NCI-H2196 (cell line): Measurements from ENCODE around the gene CELA3A.

ENCODE experiments used
- DNase-seq: peaks from one replicate; lab custom pipeline; 2025; ENCODE audit not compliant: unreplicated experiment; lab: John Stamatoyannopoulos, UW

Gene CELA3A

GRCh38 chr1:22048351-22049192 is 47.1 kb downstream of the CELA3A start:
- DNase-seq, result no peak

GRCh38 chr1:22050330-22050729 is 48.9 kb downstream of the CELA3A start:
- DNase-seq, result no peak

- no peak for DNase-seq
Measured at GRCh38 chr1:22051607-22052114, 50.2 kb downstream of the CELA3A start.

DNA sequence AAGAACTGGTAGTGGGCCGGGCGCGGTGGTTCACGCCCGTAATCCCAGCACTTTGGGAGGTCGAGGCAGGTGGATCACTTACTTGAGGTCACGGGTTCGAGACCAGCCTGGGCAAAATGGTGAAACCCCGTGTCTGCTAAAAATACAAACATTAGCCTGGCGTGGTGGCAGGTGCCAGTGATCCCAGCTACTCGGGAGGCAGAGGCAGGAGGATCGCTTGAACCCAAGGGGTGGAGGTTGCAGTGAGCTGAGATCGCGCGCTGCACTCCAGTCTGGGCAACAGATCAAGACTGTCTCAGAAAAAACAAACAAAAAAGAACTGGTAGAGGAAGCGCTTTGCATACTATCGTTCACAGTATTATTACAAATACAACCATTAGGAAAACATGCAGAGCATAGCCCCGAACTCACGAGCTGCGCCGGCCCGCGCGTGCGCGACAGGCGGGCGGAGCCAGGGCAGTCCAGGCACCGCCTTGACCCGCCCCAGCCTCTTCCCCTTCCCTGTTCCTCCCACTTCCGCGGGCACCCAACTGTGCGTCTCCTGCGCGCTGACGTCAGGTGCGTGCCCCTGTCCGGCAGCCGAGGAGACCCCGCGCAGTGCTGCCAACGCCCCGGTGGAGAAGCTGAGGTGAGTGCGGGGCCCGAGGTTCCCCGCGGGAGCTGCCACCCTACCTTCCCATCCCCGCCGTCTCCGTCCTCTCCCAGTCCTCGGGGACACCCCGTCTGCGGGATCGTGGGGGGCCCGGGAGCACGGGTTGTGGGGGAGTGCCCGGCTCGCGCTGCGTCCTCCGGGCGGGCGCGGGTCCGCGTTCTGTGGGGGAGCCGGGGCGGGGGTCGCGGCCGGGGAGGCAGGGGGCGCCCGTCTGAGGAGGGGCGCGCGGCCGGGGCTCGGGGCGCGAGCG is 50.9 kb downstream of the CELA3A start, which contains the start of gene CDC42:
Gene CDC42, plus strand, starts transcription at position 595 of the 902 bp plus-strand sequence. CDS start 25,770 bp downstream, outside the sequence.
- peak; percentile 95 for DNase-seq

GRCh38 chr1:22053017-22053860 is 51.8 kb downstream of the CELA3A start:
- DNase-seq, result peak; percentile 51

GRCh38 chr1:22053861-22054770 is 52.7 kb downstream of the CELA3A start:
- DNase-seq, result no peak

DNA sequence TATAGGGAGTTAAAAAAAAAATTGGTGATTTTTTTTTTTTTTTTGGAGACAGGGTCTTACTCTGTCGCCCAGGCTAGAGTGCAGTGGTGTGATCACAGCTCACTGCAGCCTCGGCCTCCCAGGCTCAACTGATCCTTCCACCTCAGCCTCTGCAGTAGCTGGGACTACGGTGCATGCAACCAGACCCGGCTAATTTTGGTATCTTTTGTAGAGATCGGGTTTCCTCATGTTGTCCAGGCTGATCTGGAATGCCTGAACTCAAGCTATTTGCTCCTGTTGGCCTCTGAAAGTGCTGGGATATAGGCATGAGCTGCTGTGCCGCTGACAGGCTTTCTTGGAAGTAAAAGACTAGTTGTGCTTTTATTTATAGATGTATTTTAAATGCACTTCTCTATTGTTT is 54.0 kb downstream of the CELA3A start:
- no peak for DNase-seq

- DNase-seq, result no peak
Measured at GRCh38 chr1:22056043-22056442, 54.6 kb downstream of the CELA3A start.

- no peak for DNase-seq
Measured at GRCh38 chr1:22056936-22057335, 55.5 kb downstream of the CELA3A start.

DNA sequence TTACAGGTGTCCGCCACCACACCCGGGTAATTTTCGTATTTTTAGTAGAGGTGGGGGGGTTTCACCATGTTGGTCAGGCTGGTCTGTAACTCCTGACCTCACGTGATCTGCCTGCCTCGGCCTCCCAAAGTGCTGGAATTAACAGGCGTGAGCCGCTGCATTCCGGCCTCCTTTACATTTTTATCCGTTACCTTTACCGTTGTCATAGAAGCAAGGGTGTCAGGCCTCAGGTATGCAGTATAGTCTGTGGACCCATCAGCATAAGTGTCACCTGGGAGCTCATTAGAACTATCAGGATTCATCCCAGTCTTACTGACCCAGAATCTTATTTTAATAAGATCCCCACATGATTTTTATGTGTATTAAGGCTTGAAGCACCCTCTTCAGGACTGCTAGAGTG is 56.4 kb downstream of the CELA3A start:
- no peak for DNase-seq
